ENCODE results near the gene GRK3. TPM values are rescaled to one million over a fixed set of nuclear protein-coding genes. Genes with fewer than 3 reads are reported as not detected.

Gene GRK3
- total RNA-seq, 2 donors from 2014 or later = 19.4 to 21.0 TPM

GRCh38 chr22:25629613-25630012 lies 65.1 kb downstream of the GRK3 start:
- DNase-seq = no peak
- WGBS, 2 experiments (ENCODE audit: insufficient coverage in 1 of 2, insufficient read length in 1 of 2) = 86 to 89% methylated on average over 1 to 2 of the region's 2 CpGs
- peaks cover 3% of the 10 kb centered on the region for H3K4me1 Mint-ChIP-seq
- Histone ChIP-seq H3K4me1 (ENCODE audit: control insufficient read depth, insufficient read depth, low read length) (no peaks in the 10 kb centered on the region), H3K9me3 (ENCODE audit: control insufficient read depth, low read length) (no peaks in the 10 kb centered on the region), H3K27ac (ENCODE audit: low read depth, low read length) (no peak overlapping the region), H3K36me3 (ENCODE audit: control insufficient read depth, insufficient read depth, low read length) (no peaks in the 10 kb centered on the region), H3K9ac (ENCODE audit: extremely low read depth, low read length, poor library complexity, severe bottlenecking) (no peak overlapping the region), H3K27me3 (ENCODE audit: control insufficient read depth, insufficient read depth, low read length, poor library complexity, severe bottlenecking) (no peaks in the 10 kb centered on the region), H3K4me3 (ENCODE audit: low read length) (no peak overlapping the region)
- peaks cover under 1% of the 10 kb centered on the region for H3K36me3 Mint-ChIP-seq (ENCODE audit: low read depth)
- TF ChIP-seq, protein P1, sequence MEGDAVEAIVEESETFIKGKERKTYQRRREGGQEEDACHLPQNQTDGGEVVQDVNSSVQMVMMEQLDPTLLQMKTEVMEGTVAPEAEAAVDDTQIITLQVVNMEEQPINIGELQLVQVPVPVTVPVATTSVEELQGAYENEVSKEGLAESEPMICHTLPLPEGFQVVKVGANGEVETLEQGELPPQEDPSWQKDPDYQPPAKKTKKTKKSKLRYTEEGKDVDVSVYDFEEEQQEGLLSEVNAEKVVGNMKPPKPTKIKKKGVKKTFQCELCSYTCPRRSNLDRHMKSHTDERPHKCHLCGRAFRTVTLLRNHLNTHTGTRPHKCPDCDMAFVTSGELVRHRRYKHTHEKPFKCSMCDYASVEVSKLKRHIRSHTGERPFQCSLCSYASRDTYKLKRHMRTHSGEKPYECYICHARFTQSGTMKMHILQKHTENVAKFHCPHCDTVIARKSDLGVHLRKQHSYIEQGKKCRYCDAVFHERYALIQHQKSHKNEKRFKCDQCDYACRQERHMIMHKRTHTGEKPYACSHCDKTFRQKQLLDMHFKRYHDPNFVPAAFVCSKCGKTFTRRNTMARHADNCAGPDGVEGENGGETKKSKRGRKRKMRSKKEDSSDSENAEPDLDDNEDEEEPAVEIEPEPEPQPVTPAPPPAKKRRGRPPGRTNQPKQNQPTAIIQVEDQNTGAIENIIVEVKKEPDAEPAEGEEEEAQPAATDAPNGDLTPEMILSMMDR (conservative IDR thresholded peaks at IDR 0.05) = no peak
- H3K27me3 Mint-ChIP-seq (ENCODE audit: insufficient read depth) = no peaks in the 10 kb centered on the region
- H3K27ac Mint-ChIP-seq = no peak overlapping the region
- no peak overlapping the region for H3K4me3 Mint-ChIP-seq
- no peaks in the 10 kb centered on the region for H3K9me3 Mint-ChIP-seq

DNA sequence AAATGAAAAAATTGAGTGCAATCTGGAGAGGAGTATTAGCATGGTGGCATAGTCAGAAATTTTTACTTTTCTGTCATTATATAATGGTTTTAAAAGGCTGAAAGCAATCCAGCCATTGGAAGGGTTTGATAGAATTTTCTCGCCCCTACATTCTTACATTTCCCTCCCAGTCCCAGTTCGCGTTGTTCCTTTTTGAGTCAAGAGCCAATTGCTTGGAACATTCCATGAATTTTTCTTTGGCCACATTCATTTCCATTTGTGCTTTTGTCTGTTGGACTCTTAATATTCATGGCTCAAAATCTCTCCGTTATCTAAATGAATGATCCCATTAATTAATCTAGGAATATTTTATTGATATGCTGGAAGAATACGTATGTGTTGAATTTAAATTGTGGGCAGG lies 66.0 kb downstream of the GRK3 start:
- H3K27me3 Mint-ChIP-seq (ENCODE audit: insufficient read depth) = no peaks in the 10 kb centered on the region
- no peaks in the 10 kb centered on the region for H3K36me3 Mint-ChIP-seq (ENCODE audit: low read depth)
- no peak overlapping the region for H3K4me3 ChIP-seq (ENCODE audit: low read length)
- no peak overlapping the region for H3K9ac ChIP-seq (ENCODE audit: extremely low read depth, low read length, poor library complexity, severe bottlenecking)
- WGBS, 2 experiments (ENCODE audit: insufficient coverage in 1 of 2, insufficient read length in 1 of 2) = 83 to 91% methylated on average over 1 to 4 of the region's 5 CpGs
- no peak for DNase-seq
- no peak overlapping the region for H3K27ac Mint-ChIP-seq
- H3K4me1 Mint-ChIP-seq = peaks cover 3% of the 10 kb centered on the region
- H3K4me1 ChIP-seq (ENCODE audit: control insufficient read depth, insufficient read depth, low read length) = no peaks in the 10 kb centered on the region
- H3K4me3 Mint-ChIP-seq = no peak overlapping the region
- no peaks in the 10 kb centered on the region for H3K9me3 ChIP-seq (ENCODE audit: control insufficient read depth, low read length)
- H3K27ac ChIP-seq (ENCODE audit: low read depth, low read length) = no peak overlapping the region
- H3K27me3 ChIP-seq (ENCODE audit: control insufficient read depth, insufficient read depth, low read length, poor library complexity, severe bottlenecking) = no peaks in the 10 kb centered on the region
- no peaks in the 10 kb centered on the region for H3K36me3 ChIP-seq (ENCODE audit: control insufficient read depth, insufficient read depth, low read length)
- no peaks in the 10 kb centered on the region for H3K9me3 Mint-ChIP-seq
- TF ChIP-seq, protein P1 (conservative IDR thresholded peaks at IDR 0.05) = no peak

DNA sequence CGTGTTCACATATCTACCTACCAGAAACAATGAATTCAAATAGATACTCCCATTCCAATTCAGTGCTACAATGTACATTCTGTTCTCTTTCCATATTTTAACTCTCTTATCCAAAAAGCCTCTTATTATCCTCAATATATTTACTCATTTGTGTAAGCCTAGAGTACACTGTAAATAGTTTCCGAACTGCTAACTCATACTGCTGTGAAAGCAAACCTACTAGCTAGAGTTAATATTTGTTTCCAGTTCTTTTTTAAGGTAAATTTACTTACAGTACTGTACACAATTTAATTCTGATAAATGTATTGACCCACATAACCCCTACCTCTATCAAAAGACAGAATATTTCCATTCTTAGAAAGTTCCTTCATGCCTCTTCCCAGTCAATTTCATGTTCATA lies 71.8 kb downstream of the GRK3 start:
- Mint-ChIP-seq H3K4me1 (peaks cover 3% of the 10 kb centered on the region), H3K27me3 (ENCODE audit: insufficient read depth) (no peaks in the 10 kb centered on the region), H3K36me3 (ENCODE audit: low read depth) (peaks cover 15% of the 10 kb centered on the region), H3K4me3 (no peak overlapping the region), H3K27ac (no peak overlapping the region), H3K9me3 (peaks cover 10% of the 10 kb centered on the region)
- H3K27me3 ChIP-seq (ENCODE audit: control insufficient read depth, insufficient read depth, low read length, poor library complexity, severe bottlenecking) = no peaks in the 10 kb centered on the region
- H3K9me3 ChIP-seq (ENCODE audit: control insufficient read depth, low read length) = peaks cover 13% of the 10 kb centered on the region
- H3K4me1 ChIP-seq (ENCODE audit: control insufficient read depth, insufficient read depth, low read length) = no peaks in the 10 kb centered on the region
- no peak overlapping the region for H3K9ac ChIP-seq (ENCODE audit: extremely low read depth, low read length, poor library complexity, severe bottlenecking)
- no peak for DNase-seq
- H3K36me3 ChIP-seq (ENCODE audit: control insufficient read depth, insufficient read depth, low read length) = no peaks in the 10 kb centered on the region
- no peak overlapping the region for H3K27ac ChIP-seq (ENCODE audit: low read depth, low read length)
- 100% methylated on average over 2 of the region's 2 CpGs; no CpG with 5 or more reads in 1 of the 2 experiments for WGBS, 2 experiments (ENCODE audit: insufficient coverage in 1 of 2, insufficient read length in 1 of 2)
- H3K4me3 ChIP-seq (ENCODE audit: low read length) = no peak overlapping the region
- TF ChIP-seq, protein P1 (conservative IDR thresholded peaks at IDR 0.05) = no peak

Data from endodermal cell (in vitro differentiated cells).